NCI-H226 (cell line): ENCODE results near the gene RPL32.
A peak's percentile ranks its signal among the peaks of the same experiment; 100 is the strongest.
"Not testable (repeated sequence)": the region's sequence is repeated elsewhere in the genome, so short reads cannot be mapped to it uniquely, and the experiment has no call there.

Experiments used
- DNase-seq: peaks from one replicate; pipeline ENCODE4 v3.0.0-alpha.2; 2015

RPL32 gene

DNA sequence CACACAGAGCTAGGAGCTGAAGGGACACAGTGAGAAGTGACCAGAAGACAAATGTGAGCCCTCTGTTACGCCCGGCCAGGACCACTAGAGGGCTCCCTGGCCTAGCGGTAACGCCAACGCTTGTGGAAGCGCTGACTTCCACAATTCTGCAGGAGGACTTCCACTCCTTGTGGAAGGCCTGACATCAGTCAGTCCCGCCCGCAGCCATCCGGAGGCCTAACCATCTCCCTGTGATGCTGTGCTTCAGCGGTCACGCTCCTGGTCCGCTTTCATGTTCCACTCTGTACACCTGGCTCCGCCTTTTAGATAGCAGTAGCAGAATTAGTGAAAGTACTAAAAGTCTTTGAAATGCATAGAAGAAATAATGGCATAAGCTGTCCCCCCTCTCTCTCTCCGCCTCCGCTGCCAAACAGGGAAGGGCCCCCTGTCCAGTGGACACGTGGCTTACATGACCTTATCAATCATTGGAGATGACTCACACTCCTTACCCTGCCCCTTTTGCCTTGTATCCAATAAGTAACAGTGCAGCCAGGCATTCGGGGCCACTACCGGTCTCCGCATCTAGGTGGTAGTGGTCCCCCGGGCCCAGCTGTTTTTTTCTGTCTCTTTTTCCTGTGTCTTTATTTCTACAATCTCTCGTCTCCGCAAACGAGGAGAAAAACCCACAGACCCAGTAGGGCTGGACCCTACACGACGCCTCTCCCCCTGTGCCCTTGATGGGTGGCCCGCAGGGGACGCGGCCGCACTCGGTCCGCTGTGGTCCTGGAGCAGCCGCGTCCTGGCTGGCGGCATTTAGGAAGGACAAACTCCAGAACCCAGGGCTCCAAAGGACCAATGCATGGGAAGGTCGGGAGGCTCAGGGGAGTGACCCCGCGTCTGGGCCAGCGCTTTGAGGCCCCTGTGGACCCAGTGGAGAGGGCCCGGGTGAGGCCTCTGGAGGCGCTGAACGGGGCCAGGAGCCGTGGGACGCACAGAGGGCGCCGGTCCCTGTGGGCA, 27.0 kb upstream of the RPL32 start:
- DNase-seq, result peak; percentile 80

GRCh38 chr3:12866836-12867235, 25.5 kb upstream of the RPL32 start:
- DNase-seq, result no peak

DNA sequence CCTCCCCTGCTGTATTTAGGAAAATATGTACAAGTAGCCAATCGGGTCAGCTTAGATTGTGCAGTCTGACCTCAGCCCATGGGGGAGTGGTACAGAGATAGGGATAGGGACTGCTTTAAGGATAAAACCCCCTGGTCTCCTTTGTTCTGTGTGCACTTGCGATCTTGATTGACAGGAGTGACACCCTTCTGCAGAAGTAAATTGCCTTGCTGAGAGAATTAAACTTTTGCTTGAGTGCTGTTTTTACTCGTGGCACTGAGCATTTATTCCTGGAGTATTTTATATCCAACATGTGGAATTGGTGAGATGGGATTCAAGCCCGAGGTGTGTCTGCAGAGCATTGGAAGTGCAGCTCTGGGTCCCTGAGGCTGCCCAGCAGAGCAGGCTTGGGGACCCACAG, 23.9 kb upstream of the RPL32 start:
- DNase-seq, result no peak

DNA sequence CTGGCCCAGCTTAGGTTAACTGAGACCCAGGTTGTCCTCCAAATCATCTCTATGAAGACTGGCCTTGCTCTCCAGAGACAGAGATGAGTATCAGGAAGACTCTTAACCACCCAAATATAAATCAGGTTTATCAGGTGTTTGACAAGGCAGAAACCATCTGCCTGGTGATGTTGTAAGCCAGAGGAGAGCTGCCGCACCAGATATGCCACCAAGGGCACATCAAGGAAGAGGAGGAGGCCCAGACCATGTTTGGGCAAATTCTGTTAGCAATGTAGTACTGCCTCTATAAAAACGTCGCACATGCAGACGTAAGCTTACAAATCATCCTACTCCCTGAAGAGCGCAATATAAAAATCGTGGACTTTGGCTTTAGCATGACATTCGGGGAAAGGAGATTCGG, 21.0 kb upstream of the RPL32 start:
- no peak for DNase-seq

GRCh38 chr3:12861611-12862010, 20.2 kb upstream of the RPL32 start:
- DNase-seq, result no peak

- no peak for DNase-seq
These were observed 18.5 kb upstream of the RPL32 start for GRCh38 chr3:12859840-12860239.

DNA sequence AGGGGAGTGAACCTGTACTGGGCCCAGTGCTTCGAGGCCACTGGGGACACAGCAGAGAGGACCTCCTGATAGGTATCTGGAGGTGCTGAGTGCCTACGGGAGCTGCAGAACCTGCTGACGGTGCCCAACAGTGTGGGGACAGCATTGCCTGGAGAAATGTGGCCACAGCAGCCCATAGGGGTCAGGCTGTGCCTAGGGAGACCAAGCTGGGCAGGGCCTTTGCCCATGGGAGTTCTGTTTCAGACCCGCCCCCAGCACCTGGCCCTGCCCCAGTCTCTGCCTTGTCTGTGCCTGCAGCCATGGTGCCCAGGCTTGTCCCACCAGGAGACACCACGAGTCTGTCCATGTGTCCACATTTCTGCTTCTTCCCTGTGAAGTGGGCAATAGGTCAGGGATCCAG, 15.3 kb upstream of the RPL32 start:
- no peak for DNase-seq

- no peak for DNase-seq
These were observed 13.2 kb upstream of the RPL32 start for GRCh38 chr3:12854565-12854964.

GRCh38 chr3:12853847-12854246, 12.5 kb upstream of the RPL32 start:
- not testable (repeated sequence) for DNase-seq

GRCh38 chr3:12852201-12852600, 10.8 kb upstream of the RPL32 start:
- no peak for DNase-seq

GRCh38 chr3:12845811-12846210, 4.4 kb upstream of the RPL32 start:
- no peak for DNase-seq

DNA sequence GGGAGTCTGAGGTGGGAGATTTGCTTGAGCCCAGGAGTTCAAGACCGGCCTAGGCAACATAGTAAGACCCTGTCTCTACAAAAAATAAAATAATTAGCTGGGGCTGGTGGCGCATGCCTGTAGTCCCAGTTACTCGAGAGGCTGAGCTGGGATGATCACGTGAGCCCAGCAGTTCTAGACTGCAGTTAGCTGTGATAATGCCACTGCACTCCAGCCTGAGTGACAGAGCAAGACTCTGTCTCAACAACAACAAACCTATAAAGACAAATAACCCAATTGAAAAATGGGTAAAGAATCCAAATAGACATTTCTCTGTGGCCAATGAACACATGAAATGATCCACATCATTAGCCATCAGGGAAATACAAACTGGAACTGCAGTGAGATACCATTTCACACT, 1.1 kb upstream of the RPL32 start:
- DNase-seq, result no peak

GRCh38 chr3:12841970-12842328, 584 bp upstream of the RPL32 start:
- no peak for DNase-seq

DNA sequence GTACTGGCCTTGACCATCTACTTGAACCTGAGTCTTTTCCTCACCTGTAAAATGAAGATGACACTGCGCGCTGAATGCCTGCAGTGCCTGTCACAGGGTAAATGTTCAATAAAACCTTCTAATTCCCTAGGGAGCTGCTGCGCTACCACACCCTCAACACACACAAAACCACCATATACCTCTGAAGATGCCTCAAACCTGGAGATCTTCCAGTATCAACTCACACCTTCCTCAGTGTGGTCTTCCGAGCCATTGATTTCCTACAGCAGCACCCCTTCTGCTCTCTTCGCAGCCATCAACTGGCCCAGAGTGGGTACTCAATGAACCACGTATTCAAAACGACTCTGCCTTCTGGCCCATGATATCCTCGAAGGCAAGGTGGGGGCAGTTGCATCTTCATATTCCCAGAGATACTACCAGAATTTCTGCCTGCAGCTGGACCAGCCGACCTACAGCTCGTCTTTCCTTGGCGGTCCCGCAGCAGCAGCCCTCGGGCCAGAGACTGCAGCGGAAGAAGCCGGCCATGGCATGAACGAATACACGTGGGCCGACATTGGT, 695 bp downstream of the RPL32 start:
- no peak for DNase-seq

- DNase-seq, result not testable (repeated sequence)
These were observed 1.2 kb downstream of the RPL32 start for GRCh38 chr3:12840148-12840547.

GRCh38 chr3:12839156-12839946, 2.0 kb downstream of the RPL32 start:
- DNase-seq, result no peak

- no peak for DNase-seq
These were observed 3.0 kb downstream of the RPL32 start for GRCh38 chr3:12838179-12838965.

DNA sequence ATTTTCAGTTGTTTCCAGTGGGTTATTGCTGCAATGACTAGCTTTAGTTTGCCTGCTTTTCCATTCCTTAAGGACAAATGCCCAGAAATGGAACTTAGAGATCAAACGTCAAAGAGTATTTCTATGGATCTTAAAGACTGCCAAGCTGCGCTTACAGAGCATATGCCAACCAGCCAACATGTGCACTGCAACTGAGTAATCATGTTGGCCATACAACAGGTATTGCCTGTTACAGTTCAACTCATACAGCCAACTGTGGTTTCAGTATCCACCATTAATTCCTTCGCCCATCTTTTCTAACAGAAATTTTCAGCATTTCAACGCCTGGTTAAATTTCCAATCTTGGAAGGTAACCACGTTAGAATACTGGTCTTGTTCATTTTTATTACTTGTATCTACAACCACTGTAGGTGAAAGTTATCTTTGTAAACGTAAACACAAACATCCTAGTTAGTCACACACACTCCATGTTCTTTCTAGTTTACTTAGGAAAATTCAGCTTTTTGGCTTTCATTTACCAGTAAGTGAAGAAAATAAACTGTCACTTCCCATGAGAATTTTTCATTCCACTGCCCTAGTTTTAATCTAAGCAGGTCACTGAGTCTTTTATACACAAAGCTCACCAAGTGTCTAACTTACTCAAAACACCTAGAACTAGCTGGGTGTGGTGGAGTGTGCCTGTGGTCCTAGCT, 3.9 kb downstream of the RPL32 start:
- no peak for DNase-seq

- no peak for DNase-seq
These were observed 6.2 kb downstream of the RPL32 start for GRCh38 chr3:12835052-12835665.

DNA sequence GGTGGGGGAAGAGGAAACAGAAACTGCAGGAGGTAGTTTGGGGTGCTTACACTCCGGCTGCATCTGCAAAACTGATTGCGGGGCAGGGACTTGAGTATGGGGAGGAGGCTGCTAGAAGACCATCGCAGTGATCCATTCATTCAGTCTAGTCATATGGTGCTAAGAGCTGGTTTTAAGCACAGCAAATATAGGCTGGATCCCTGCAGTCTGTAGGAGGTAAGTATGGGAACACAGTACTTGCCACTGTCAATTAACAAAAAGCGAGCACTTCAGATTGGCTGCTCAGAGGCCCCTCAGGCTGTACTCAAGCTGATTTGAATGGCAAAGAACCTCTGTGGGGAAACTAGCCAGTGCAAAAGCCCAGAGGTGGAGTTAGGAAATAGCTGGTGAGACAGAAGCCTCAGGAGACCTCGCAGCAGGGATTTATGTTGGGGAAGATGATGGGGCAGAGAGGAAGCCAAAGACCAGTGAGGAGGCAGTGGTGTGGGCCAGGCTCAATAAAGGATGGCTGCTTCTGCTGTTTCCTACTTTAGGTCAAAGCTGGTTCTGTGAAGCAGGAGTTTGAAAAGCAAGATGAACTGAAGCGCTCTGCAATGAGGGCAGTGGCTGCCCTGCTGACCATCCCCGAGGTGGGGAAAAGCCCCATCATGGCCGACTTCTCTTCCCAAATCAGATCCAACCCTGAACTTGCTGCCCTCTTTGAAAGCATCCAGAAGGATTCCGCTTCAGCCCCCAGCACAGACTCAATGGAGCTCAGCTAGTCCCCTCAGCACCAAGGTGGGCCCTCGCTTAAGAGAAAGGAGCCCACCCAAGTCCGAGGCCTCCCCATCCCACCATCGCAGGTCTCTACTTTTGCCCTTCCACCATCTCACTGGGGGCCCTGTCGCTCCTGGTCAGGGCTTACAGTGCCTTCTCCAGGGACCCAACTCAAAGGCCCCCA, 7.9 kb downstream of the RPL32 start:
- DNase-seq, result no peak
